ENCODE data around the gene FERMT3.

Gene FERMT3

DNA sequence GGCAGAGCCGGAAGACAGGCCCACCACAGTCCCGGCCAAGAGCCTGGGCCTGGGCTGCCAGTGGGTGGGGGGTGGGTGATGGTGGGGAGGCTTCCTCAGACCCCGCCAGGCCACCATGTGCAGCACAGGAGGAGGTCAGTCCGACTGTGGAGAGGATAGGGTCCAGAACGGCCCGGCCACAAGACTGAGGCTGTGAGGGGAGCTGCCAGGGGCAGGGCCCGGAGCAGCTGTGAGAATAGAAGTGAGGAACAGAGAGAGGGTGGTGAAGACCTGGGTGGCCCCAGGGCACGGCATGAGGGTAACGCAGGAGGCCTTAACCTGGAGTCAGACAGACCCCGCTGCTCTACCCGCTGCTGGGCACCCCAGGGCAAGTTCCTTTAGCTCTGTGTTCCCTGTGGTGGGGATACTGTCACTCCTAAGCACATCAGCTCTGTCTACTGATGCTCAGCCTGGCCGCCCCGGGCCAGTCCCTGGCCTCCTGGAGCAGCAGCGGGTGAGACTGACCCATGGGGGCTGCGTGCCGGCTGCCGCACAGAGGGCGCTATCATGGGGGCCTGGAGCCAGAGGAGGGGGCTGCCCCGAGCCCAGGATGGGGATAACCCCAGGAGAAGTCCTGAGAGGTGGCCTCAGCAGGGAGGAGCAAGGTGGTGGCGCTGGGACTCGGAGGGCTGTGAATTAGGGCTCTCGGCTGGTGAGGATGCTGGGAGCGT, 1.7 kb downstream of the FERMT3 start:
- H3K4me1 ChIP-seq (ENCODE audit: control insufficient read depth, insufficient read depth, low read length, unreplicated experiment), result peaks cover 19% of the 10 kb centered on the region
- H3K4me3 ChIP-seq (ENCODE audit: low read depth, low read length), result 0 out of 2 replicates have a peak overlapping the region, but pooled peaks have one; percentile 24
- peak overlapping the region; percentile 56 for H3K27ac ChIP-seq (ENCODE audit: low read depth, low read length)
- H2AFZ ChIP-seq (ENCODE audit: low read length, unreplicated experiment), result no peak overlapping the region
- H3K36me3 ChIP-seq (ENCODE audit: insufficient read depth, low read length), result no peaks in the 10 kb centered on the region
- H3K27me3 ChIP-seq (ENCODE audit: insufficient read depth, low read length), result no peaks in the 10 kb centered on the region
- H3K79me2 ChIP-seq (ENCODE audit: control insufficient read depth, insufficient read depth, low read length, unreplicated experiment), result no peaks in the 10 kb centered on the region

DNA sequence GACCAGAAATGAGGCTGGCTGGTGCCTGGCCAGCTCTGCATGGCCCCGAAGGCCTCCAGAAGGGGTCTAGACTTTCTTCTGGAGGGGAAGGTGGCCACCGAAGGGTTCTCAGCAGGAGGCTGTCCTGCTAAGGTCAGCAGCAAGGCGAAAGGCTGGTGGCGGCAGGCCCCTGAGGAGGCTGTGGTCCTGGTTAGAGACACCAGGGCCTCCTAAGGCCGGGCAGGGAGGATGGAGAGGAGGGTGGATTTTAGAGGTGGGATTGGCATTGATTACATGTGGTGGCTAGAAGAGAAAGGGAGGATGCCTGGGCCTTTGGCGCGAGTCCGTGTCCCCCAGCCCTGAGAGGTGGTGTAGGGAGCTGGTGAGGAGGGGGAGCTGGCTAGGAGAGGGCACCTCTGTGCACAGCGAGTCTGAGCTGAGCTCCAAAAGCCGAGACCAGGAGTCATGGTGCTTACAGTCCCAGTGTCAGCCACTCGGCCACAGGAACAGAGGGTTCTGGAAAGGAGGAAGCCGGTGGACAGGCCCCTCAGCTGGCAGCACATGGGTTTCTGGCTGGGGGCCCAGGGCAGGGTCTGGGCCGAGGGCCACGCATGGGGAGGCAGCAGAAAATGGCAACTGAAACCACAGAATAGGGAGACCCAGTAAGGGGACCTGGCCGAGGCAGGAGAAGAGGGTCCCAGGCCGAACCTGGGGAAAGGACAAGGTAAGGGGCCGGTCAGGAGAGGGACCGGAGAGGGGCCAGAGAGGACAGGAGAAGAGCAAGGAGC, 2.5 kb downstream of the FERMT3 start:
- Histone ChIP-seq H3K27ac (ENCODE audit: low read depth, low read length) (no peak overlapping the region), H3K36me3 (ENCODE audit: insufficient read depth, low read length) (no peaks in the 10 kb centered on the region)

DNA sequence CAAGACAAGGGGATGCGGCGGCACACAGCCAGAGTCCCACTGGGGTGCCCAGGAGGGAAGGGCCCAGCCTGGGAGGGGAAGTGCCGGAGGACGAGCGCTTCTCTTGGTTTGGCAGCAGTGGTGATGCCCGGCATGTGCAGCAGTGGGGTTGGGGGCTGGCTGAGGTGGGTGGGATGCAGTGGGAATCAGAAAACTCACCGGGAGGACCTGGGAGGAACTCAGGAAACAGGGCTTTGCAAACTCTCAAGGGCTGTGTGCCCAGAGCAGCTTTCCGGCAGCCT, 3.0 kb downstream of the FERMT3 start:
- Histone ChIP-seq H3K27ac (ENCODE audit: low read depth, low read length) (no peak overlapping the region), H3K4me1 (ENCODE audit: control insufficient read depth, insufficient read depth, low read length, unreplicated experiment) (peaks cover 14% of the 10 kb centered on the region), H3K36me3 (ENCODE audit: insufficient read depth, low read length) (no peaks in the 10 kb centered on the region)

More for the DNA sequence above, 2.5 kb downstream of the FERMT3 start:
- no peak overlapping the region for H2AFZ ChIP-seq (ENCODE audit: low read length, unreplicated experiment)
- no peak overlapping the region for H3K4me3 ChIP-seq (ENCODE audit: low read depth, low read length)
- peaks cover 19% of the 10 kb centered on the region for H3K4me1 ChIP-seq (ENCODE audit: control insufficient read depth, insufficient read depth, low read length, unreplicated experiment)
- no peaks in the 10 kb centered on the region for H3K27me3 ChIP-seq (ENCODE audit: insufficient read depth, low read length)
- no peaks in the 10 kb centered on the region for H3K79me2 ChIP-seq (ENCODE audit: control insufficient read depth, insufficient read depth, low read length, unreplicated experiment)

DNA sequence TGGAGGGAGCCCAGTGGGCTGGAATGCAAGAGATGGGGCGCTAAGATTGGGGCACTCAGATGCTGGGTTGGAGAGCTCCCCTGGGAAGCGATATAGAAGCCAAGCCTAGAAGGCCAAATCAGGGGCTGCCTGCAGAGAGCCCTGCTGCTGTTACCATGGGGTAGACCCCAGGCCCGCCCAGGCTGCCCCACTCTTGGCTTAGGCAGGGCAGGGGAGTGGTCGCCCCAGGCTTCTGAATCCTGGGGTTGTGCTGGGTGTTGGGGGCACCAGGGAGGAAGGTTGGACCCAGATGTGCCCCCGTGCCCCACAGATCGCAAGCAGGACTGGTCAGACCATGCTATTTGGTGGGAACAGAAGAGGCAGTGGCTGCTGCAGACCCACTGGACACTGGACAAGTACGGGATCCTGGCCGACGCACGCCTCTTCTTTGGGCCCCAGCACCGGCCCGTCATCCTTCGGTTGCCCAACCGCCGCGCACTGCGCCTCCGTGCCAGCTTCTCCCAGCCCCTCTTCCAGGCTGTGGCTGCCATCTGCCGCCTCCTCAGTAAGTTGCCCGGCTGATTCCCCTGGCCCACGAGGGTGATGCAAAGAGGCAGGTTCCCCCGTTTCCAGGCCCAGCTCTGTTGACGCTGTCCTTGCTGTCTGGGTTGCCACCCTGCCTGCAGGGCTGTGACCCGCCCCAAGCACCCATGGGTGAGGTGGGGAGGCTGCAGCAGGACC, 3.9 kb downstream of the FERMT3 start:
- Histone ChIP-seq H3K27me3 (ENCODE audit: insufficient read depth, low read length) (no peaks in the 10 kb centered on the region), H3K36me3 (ENCODE audit: insufficient read depth, low read length) (no peaks in the 10 kb centered on the region), H3K4me3 (ENCODE audit: low read depth, low read length) (no peak overlapping the region), H3K4me1 (ENCODE audit: control insufficient read depth, insufficient read depth, low read length, unreplicated experiment) (peaks cover 14% of the 10 kb centered on the region), H2AFZ (ENCODE audit: low read length, unreplicated experiment) (no peak overlapping the region), H3K79me2 (ENCODE audit: control insufficient read depth, insufficient read depth, low read length, unreplicated experiment) (no peaks in the 10 kb centered on the region), H3K27ac (ENCODE audit: low read depth, low read length) (no peak overlapping the region)

More for the DNA sequence above, 3.0 kb downstream of the FERMT3 start:
- Histone ChIP-seq H3K27me3 (ENCODE audit: insufficient read depth, low read length) (no peaks in the 10 kb centered on the region), H3K4me3 (ENCODE audit: low read depth, low read length) (no peak overlapping the region), H3K79me2 (ENCODE audit: control insufficient read depth, insufficient read depth, low read length, unreplicated experiment) (no peaks in the 10 kb centered on the region), H2AFZ (ENCODE audit: low read length, unreplicated experiment) (no peak overlapping the region)

DNA sequence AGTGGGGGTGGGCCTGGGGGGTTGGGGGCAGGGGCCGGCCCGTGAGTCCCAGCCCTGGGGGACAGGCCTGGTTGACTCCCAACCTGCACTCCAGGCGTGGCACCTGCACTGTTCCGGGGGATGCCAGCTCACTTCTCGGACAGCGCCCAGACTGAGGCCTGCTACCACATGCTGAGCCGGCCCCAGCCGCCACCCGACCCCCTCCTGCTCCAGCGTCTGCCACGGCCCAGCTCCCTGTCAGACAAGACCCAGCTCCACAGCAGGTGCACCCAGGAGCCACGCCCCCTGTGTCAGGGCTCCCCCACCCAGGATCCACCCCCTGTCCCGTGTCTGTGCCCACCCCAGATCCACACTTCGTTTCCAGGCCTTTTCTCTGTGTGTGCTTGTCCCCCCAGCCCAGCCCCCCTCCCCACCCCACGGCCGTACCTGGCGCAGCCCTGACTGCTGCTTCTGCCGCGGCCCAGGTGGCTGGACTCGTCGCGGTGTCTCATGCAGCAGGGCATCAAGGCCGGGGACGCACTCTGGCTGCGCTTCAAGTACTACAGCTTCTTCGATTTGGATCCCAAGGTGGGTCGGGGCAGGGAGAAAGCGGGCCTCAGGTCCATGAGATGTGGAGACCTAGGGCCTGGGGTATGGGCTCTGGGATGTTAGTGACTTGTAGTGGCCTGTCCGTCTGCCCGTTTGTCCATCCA, 4.8 kb downstream of the FERMT3 start:
- H3K27ac ChIP-seq (ENCODE audit: low read depth, low read length), result no peak overlapping the region
- no peaks in the 10 kb centered on the region for H3K79me2 ChIP-seq (ENCODE audit: control insufficient read depth, insufficient read depth, low read length, unreplicated experiment)
- no peak overlapping the region for H3K4me3 ChIP-seq (ENCODE audit: low read depth, low read length)
- H2AFZ ChIP-seq (ENCODE audit: low read length, unreplicated experiment), result no peak overlapping the region
- peaks cover 14% of the 10 kb centered on the region for H3K4me1 ChIP-seq (ENCODE audit: control insufficient read depth, insufficient read depth, low read length, unreplicated experiment)
- H3K27me3 ChIP-seq (ENCODE audit: insufficient read depth, low read length), result no peaks in the 10 kb centered on the region
- H3K36me3 ChIP-seq (ENCODE audit: insufficient read depth, low read length), result no peaks in the 10 kb centered on the region

DNA sequence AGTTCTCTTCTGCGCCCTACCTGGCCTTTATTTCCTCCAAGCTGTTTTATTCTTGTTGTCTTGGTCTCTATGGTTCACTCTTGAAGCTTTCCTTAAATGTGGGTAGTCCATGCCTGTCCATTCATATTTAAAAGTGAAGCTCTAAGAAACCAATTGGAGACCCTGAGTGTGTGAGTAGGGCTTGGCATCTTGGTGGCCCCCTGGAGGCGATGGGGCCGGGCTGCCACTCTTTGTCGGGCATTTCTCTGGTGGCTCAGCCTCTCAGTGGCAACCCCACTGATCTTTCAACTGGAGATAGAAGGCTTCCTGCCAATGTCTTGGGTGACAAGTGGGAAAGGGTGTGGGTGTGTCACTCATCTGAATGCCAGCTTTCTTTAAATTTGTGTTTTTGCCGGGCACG, 10.4 kb downstream of the FERMT3 start:
- no peaks in the 10 kb centered on the region for H3K4me1 ChIP-seq (ENCODE audit: control insufficient read depth, insufficient read depth, low read length, unreplicated experiment)
- no peak overlapping the region for H3K27ac ChIP-seq (ENCODE audit: low read depth, low read length)
- H3K36me3 ChIP-seq (ENCODE audit: insufficient read depth, low read length), result no peaks in the 10 kb centered on the region
- no peaks in the 10 kb centered on the region for H3K27me3 ChIP-seq (ENCODE audit: insufficient read depth, low read length)
- H3K4me3 ChIP-seq (ENCODE audit: low read depth, low read length), result no peak overlapping the region
- H2AFZ ChIP-seq (ENCODE audit: low read length, unreplicated experiment), result no peak overlapping the region
- H3K79me2 ChIP-seq (ENCODE audit: control insufficient read depth, insufficient read depth, low read length, unreplicated experiment), result no peaks in the 10 kb centered on the region

DNA sequence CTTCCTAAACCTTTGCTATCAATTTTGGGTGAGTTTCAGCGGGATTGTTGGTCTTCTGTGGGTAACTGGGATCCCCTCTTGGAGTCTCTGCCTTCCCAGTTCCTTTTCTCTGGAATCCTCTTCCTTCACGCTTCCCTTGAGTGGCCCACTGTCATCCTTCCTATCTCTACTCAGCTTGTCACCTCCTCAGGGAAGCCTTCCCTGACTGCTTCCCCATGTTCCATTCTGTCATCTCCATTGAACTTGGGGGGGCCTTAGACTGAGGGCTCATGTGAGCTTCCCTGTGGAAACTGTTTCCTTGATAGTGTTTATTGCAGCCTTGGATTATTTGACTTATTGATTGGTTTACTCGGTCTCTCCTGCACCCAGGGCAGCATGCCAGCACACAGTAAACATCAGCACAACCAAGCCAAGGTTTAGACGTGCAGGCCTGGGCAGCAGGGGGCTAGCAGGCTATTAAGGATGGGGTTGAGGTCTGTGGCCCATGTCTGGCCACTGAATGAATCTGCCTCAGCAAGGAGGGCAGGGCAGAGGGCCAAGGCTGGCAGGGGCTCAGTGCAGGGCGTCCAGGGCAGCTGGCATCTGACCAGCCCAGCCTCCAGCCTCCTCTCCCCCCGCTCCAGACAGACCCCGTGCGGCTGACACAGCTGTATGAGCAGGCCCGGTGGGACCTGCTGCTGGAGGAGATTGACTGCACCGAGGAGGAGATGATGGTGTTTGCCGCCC, 12.3 kb downstream of the FERMT3 start:
- H3K27ac ChIP-seq (ENCODE audit: low read depth, low read length), result no peak overlapping the region
- H3K79me2 ChIP-seq (ENCODE audit: control insufficient read depth, insufficient read depth, low read length, unreplicated experiment), result no peaks in the 10 kb centered on the region
- no peaks in the 10 kb centered on the region for H3K27me3 ChIP-seq (ENCODE audit: insufficient read depth, low read length)
- H3K4me3 ChIP-seq (ENCODE audit: low read depth, low read length), result no peak overlapping the region
- H2AFZ ChIP-seq (ENCODE audit: low read length, unreplicated experiment), result no peak overlapping the region
- H3K36me3 ChIP-seq (ENCODE audit: insufficient read depth, low read length), result no peaks in the 10 kb centered on the region
- peaks cover under 1% of the 10 kb centered on the region for H3K4me1 ChIP-seq (ENCODE audit: control insufficient read depth, insufficient read depth, low read length, unreplicated experiment)

DNA sequence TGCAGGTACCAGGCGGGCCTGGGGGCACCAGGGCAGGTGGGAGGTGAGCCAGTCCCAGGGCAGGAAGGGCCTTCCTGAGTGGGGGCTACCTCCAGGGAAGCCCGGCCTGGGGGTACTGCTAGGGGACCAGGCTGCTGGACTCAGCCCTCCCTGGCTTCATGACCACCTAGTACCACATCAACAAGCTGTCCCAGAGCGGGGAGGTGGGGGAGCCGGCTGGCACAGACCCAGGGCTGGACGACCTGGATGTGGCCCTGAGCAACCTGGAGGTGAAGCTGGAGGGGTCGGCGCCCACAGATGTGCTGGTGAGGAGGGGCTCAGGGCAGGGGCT, 12.8 kb downstream of the FERMT3 start:
- H3K27me3 ChIP-seq (ENCODE audit: insufficient read depth, low read length), result no peaks in the 10 kb centered on the region
- H2AFZ ChIP-seq (ENCODE audit: low read length, unreplicated experiment), result no peak overlapping the region
- no peaks in the 10 kb centered on the region for H3K79me2 ChIP-seq (ENCODE audit: control insufficient read depth, insufficient read depth, low read length, unreplicated experiment)
- peaks cover 4% of the 10 kb centered on the region for H3K4me1 ChIP-seq (ENCODE audit: control insufficient read depth, insufficient read depth, low read length, unreplicated experiment)
- no peak overlapping the region for H3K4me3 ChIP-seq (ENCODE audit: low read depth, low read length)
- H3K27ac ChIP-seq (ENCODE audit: low read depth, low read length), result no peak overlapping the region
- no peaks in the 10 kb centered on the region for H3K36me3 ChIP-seq (ENCODE audit: insufficient read depth, low read length)

DNA sequence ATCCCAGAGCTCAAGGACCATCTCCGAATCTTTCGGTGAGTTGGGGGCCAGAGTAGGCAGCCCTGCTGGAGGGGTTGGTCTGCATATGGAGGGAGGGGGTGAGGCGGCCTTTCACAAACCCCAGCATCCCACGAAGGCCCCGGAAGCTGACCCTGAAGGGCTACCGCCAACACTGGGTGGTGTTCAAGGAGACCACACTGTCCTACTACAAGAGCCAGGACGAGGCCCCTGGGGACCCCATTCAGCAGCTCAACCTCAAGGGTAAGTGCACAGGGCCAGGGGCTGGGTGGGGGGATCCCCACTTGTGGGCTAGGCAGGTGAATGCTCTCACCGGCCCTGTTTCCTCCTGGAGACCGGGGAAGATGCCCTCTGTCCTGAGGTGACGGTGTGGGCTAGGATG, 13.2 kb downstream of the FERMT3 start:
- H3K4me1 ChIP-seq (ENCODE audit: control insufficient read depth, insufficient read depth, low read length, unreplicated experiment), result peaks cover 4% of the 10 kb centered on the region
- no peak overlapping the region for H2AFZ ChIP-seq (ENCODE audit: low read length, unreplicated experiment)
- no peaks in the 10 kb centered on the region for H3K36me3 ChIP-seq (ENCODE audit: insufficient read depth, low read length)
- no peak overlapping the region for H3K27ac ChIP-seq (ENCODE audit: low read depth, low read length)
- H3K79me2 ChIP-seq (ENCODE audit: control insufficient read depth, insufficient read depth, low read length, unreplicated experiment), result no peaks in the 10 kb centered on the region
- H3K4me3 ChIP-seq (ENCODE audit: low read depth, low read length), result no peak overlapping the region
- H3K27me3 ChIP-seq (ENCODE audit: insufficient read depth, low read length), result no peaks in the 10 kb centered on the region

DNA sequence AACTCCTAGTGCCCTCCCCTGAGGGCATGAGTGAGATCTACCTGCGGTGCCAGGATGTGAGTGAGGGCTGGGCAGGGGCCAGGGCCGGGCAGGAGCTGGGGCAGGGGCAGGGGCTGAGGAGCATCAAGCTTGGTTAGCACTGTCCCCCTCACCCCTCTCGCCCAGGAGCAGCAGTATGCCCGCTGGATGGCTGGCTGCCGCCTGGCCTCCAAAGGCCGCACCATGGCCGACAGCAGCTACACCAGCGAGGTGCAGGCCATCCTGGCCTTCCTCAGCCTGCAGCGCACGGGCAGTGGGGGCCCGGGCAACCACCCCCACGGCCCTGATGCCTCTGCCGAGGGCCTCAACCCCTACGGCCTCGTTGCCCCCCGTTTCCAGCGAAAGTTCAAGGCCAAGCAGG, 13.8 kb downstream of the FERMT3 start:
- Histone ChIP-seq H2AFZ (ENCODE audit: low read length, unreplicated experiment) (no peak overlapping the region), H3K4me3 (ENCODE audit: low read depth, low read length) (no peak overlapping the region), H3K79me2 (ENCODE audit: control insufficient read depth, insufficient read depth, low read length, unreplicated experiment) (no peaks in the 10 kb centered on the region), H3K27ac (ENCODE audit: low read depth, low read length) (no peak overlapping the region), H3K36me3 (ENCODE audit: insufficient read depth, low read length) (no peaks in the 10 kb centered on the region), H3K4me1 (ENCODE audit: control insufficient read depth, insufficient read depth, low read length, unreplicated experiment) (peaks cover 8% of the 10 kb centered on the region), H3K27me3 (ENCODE audit: insufficient read depth, low read length) (no peaks in the 10 kb centered on the region)
